Endothelial cell of umbilical vein (primary cell): ENCODE measurements around the gene C3.

Source experiments
- CTCF ChIP-seq, 2 donors: IDR thresholded peaks; 1 replicate in 1 of 2; 2 replicates in 1 of 2; pipeline ENCODE4 v1.5.1; 2011; ENCODE audit warnings: low read length in 2 of 2, mild to moderate bottlenecking in 2 of 2, moderate library complexity in 2 of 2, control low read depth in 1 of 2, inconsistent platforms in 1 of 2, low read depth in 1 of 2; ENCODE audit not compliant: insufficient read depth in 1 of 2; ENCODE audit errors: extremely low read depth in 1 of 2
- FOS ChIP-seq: IDR thresholded peaks from 2 replicates; pipeline ENCODE4 v1.6.1; 2011; ENCODE audit warnings: mild to moderate bottlenecking, low read length, moderate library complexity, borderline replicate concordance; ENCODE audit not compliant: insufficient read depth
- GATA2 ChIP-seq: IDR thresholded peaks from 2 replicates; pipeline ENCODE4 v1.7.0; 2011; ENCODE audit warnings: low read depth, mild to moderate bottlenecking, moderate library complexity, mixed read lengths, low read length; ENCODE audit not compliant: insufficient read length, insufficient read depth
- POLR2A ChIP-seq: IDR thresholded peaks from 2 replicates; pipeline ENCODE4 v1.6.1; 2012; ENCODE audit warnings: low read depth, mild to moderate bottlenecking, control low read depth, low read length
- POLR2AphosphoS5 ChIP-seq: IDR thresholded peaks from 2 replicates; pipeline ENCODE4 v1.6.1; 2012; ENCODE audit warnings: low read depth, mild to moderate bottlenecking, control low read depth, low read length, moderate library complexity; ENCODE audit not compliant: insufficient read depth
- TF ChIP-seq, protein P1 (sequence below): IDR thresholded peaks from 2 replicates; pipeline ENCODE4 v1.6.1; 2011; ENCODE audit not compliant: insufficient read depth, insufficient read length

DNA sequence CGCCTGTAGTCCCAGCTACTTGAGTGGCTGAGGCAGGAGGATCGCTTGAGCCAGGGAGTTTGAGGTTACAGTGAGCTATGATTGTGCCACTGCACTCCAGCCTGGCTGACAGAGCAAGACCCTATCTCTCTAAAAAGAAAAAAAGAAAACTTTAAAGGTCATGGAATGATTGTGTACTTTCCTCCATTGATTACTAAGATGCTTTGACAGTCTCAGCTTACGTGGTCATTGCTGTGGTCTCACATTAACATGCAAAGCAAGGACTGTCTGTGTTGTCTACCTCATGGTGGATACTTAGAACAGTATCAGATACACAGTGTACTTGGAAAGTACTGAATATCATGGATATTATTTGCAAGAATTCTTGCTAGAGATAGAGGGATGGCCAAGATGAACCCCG, 36.5 kb downstream of the C3 start:
- TF ChIP-seq CTCF (IDR thresholded peaks at IDR 0.05; ENCODE audit: extremely low read depth in 1 of 2, insufficient read depth in 1 of 2, low read depth in 1 of 2, low read length in 2 of 2): no peak
- no peak for TF ChIP-seq POLR2A
- TF ChIP-seq GATA2: no peak
- TF ChIP-seq FOS: no peak
- TF ChIP-seq, protein P1, sequence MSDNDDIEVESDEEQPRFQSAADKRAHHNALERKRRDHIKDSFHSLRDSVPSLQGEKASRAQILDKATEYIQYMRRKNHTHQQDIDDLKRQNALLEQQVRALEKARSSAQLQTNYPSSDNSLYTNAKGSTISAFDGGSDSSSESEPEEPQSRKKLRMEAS: no peak
- TF ChIP-seq POLR2AphosphoS5: no peak
